H1 (cell line): Measurements from ENCODE around the gene SH2D5. TPM values are rescaled to one million over a fixed set of nuclear protein-coding genes. Genes with fewer than 3 reads are reported as not detected.

Experiments used
- BCL11A ChIP-seq, 2 experiments: IDR thresholded peaks; one replicate each; pipeline ENCODE4 v1.6.1; 2011; ENCODE audit warnings: low read depth in 2 of 2, low read length in 2 of 2, mild to moderate bottlenecking in 2 of 2
- polyA plus RNA-seq, 7 experiments: library from polyadenylated mRNA; depleted of rRNA in 3 of 7; stranded (reverse) in 5 of 7; unstranded in 2 of 7; fragments of >200 nt in 5 of 7; fragments of 200-250 nt in 2 of 7; gene quantifications; 1 replicate in 5 of 7; 2 replicates in 1 of 7; 4 replicates in 1 of 7; pipeline versions ENCODE4 v1.2.1 to v1.2.3, GENCODE V29; 2011 to 2013; ENCODE audit warnings: missing spikeins in 2 of 7, mixed read lengths in 2 of 7
- total RNA-seq: library from RNA; stranded (reverse); fragmentation: NEBNext Ultra II Directional; extraction: Animal tissue kit (Norgen Biotek cat#: 25700); gene quantifications from 2 replicates; pipeline ENCODE4 v1.2.1, GENCODE V29; 2021

SH2D5 gene
- total and polyA plus RNA-seq, 2 of the 8 experiments (the other 6 are each of a cell fraction or from before 2014, with no cell fraction given), result 13.2 to 18.4 TPM

- no peak for TF ChIP-seq BCL11A (IDR thresholded peaks at IDR 0.05; ENCODE audit: low read depth in 2 of 2, low read length in 2 of 2)
- TF ChIP-seq, all 59 proteins: peak for 13
Measured at GRCh38 chr1:20696397-20697333, 35.8 kb downstream of the SH2D5 start (continued).
